HG02852 (cell line): ENCODE data around the gene KREMEN1.

Experiments
- ATAC-seq: cut with Tn5 transposase; IDR thresholded peaks from one replicate; pipeline ENCODE4 v1.9.1; 2021; ENCODE audit warnings: mild to moderate bottlenecking, moderate library complexity; ENCODE audit not compliant: unreplicated experiment

The KREMEN1 gene

GRCh38 chr22:29148036-29148435, 75.2 kb downstream of the KREMEN1 start:
- no peak for ATAC-seq

GRCh38 chr22:29148826-29149225, 76.0 kb downstream of the KREMEN1 start:
- ATAC-seq: no peak

- ATAC-seq: no peak
These were observed 77.2 kb downstream of the KREMEN1 start for GRCh38 chr22:29149841-29150555.

GRCh38 chr22:29150701-29151100, 77.9 kb downstream of the KREMEN1 start:
- ATAC-seq: no peak

GRCh38 chr22:29151316-29151715, 78.5 kb downstream of the KREMEN1 start:
- no peak for ATAC-seq

- ATAC-seq: no peak
These were observed 79.5 kb downstream of the KREMEN1 start for GRCh38 chr22:29152045-29152953.

- ATAC-seq: no peak
These were observed 80.3 kb downstream of the KREMEN1 start for GRCh38 chr22:29152954-29153719.

GRCh38 chr22:29154364-29155048, 81.7 kb downstream of the KREMEN1 start:
- ATAC-seq: no peak

GRCh38 chr22:29155966-29156365, 83.1 kb downstream of the KREMEN1 start:
- no peak for ATAC-seq

GRCh38 chr22:29156507-29156906, 83.7 kb downstream of the KREMEN1 start:
- ATAC-seq: no peak

- ATAC-seq: no peak
These were observed 85.1 kb downstream of the KREMEN1 start for GRCh38 chr22:29157759-29158535.

- ATAC-seq: no peak
These were observed 85.7 kb downstream of the KREMEN1 start for GRCh38 chr22:29158546-29158945.

GRCh38 chr22:29163808-29164207, 91.0 kb downstream of the KREMEN1 start:
- no peak for ATAC-seq

- ATAC-seq: no peak
These were observed 92.7 kb downstream of the KREMEN1 start for GRCh38 chr22:29165321-29166060.

- ATAC-seq: no peak
These were observed 93.3 kb downstream of the KREMEN1 start for GRCh38 chr22:29166180-29166579.

GRCh38 chr22:29167032-29167911, 94.4 kb downstream of the KREMEN1 start:
- peak; percentile 88 for ATAC-seq

- no peak for ATAC-seq
These were observed 98.9 kb downstream of the KREMEN1 start for GRCh38 chr22:29171721-29172120.

GRCh38 chr22:29172216-29172615, 99.4 kb downstream of the KREMEN1 start:
- ATAC-seq: no peak
